ENCODE results near the gene NRXN3. TPM values are rescaled to one million over a fixed set of nuclear protein-coding genes. Genes with fewer than 3 reads are reported as not detected.

Gene NRXN3
- total and polyA plus RNA-seq, 2 experiments from 2014 or later = 0.69 to 1.5 TPM

- Histone ChIP-seq H3K9me3 (ENCODE audit: low read depth) (no peaks in the 10 kb centered on the region), H3K4me3 (no peak overlapping the region), H3K27me3 (no peaks in the 10 kb centered on the region), H3K4me1 (ENCODE audit: low read depth) (no peaks in the 10 kb centered on the region), H3K36me3 (no peaks in the 10 kb centered on the region), H3K27ac (no peak overlapping the region)
- DNase-seq (ENCODE audit: low read depth in 1 of 2, low spot score in 1 of 2) = no peak
- TF ChIP-seq CTCF (IDR thresholded peaks at IDR 0.05; ENCODE audit: low read depth, low read length) = no peak
Measured at GRCh38 chr14:79196216-79196615, 1026.0 kb downstream of the NRXN3 start.

- H3K27ac ChIP-seq = no peak overlapping the region
Measured at GRCh38 chr14:79197516-79197915, 1027.3 kb downstream of the NRXN3 start.

GRCh38 chr14:79199217-79199616 lies 1029.0 kb downstream of the NRXN3 start:
- DNase-seq (ENCODE audit: low read depth in 1 of 2, low spot score in 1 of 2) = no peak
- H3K36me3 ChIP-seq = no peaks in the 10 kb centered on the region
- H3K27ac ChIP-seq = no peak overlapping the region
- H3K4me3 ChIP-seq = no peak overlapping the region
- no peaks in the 10 kb centered on the region for H3K4me1 ChIP-seq (ENCODE audit: low read depth)
- H3K9me3 ChIP-seq (ENCODE audit: low read depth) = no peaks in the 10 kb centered on the region
- H3K27me3 ChIP-seq = no peaks in the 10 kb centered on the region
- TF ChIP-seq CTCF (IDR thresholded peaks at IDR 0.05; ENCODE audit: low read depth, low read length) = no peak

More at GRCh38 chr14:79197516-79197915, 1027.3 kb downstream of the NRXN3 start:
- Histone ChIP-seq H3K4me3 (no peak overlapping the region), H3K9me3 (ENCODE audit: low read depth) (no peaks in the 10 kb centered on the region), H3K36me3 (no peaks in the 10 kb centered on the region), H3K27me3 (no peaks in the 10 kb centered on the region), H3K4me1 (ENCODE audit: low read depth) (no peaks in the 10 kb centered on the region)
- TF ChIP-seq CTCF (IDR thresholded peaks at IDR 0.05; ENCODE audit: low read depth, low read length) = no peak
- DNase-seq (ENCODE audit: low read depth in 1 of 2, low spot score in 1 of 2) = no peak

GRCh38 chr14:79201564-79202207 lies 1031.5 kb downstream of the NRXN3 start:
- Histone ChIP-seq H3K27ac (no peak overlapping the region), H3K36me3 (no peaks in the 10 kb centered on the region), H3K27me3 (no peaks in the 10 kb centered on the region), H3K4me1 (ENCODE audit: low read depth) (no peaks in the 10 kb centered on the region), H3K4me3 (no peak overlapping the region), H3K9me3 (ENCODE audit: low read depth) (no peaks in the 10 kb centered on the region)
- DNase-seq (ENCODE audit: low read depth in 1 of 2, low spot score in 1 of 2) = no peak
- no peak for TF ChIP-seq CTCF (IDR thresholded peaks at IDR 0.05; ENCODE audit: low read depth, low read length)

GRCh38 chr14:79204591-79204990 lies 1034.4 kb downstream of the NRXN3 start:
- Histone ChIP-seq H3K27me3 (no peaks in the 10 kb centered on the region), H3K4me3 (no peak overlapping the region), H3K4me1 (ENCODE audit: low read depth) (no peaks in the 10 kb centered on the region), H3K36me3 (no peaks in the 10 kb centered on the region), H3K27ac (no peak overlapping the region), H3K9me3 (ENCODE audit: low read depth) (no peaks in the 10 kb centered on the region)
- DNase-seq (ENCODE audit: low read depth in 1 of 2, low spot score in 1 of 2) = no peak
- TF ChIP-seq CTCF (IDR thresholded peaks at IDR 0.05; ENCODE audit: low read depth, low read length) = no peak

All from cardiac muscle cell (in vitro differentiated cells and primary cell).